ENCODE data around the gene COL8A2.

Gene COL8A2

DNA sequence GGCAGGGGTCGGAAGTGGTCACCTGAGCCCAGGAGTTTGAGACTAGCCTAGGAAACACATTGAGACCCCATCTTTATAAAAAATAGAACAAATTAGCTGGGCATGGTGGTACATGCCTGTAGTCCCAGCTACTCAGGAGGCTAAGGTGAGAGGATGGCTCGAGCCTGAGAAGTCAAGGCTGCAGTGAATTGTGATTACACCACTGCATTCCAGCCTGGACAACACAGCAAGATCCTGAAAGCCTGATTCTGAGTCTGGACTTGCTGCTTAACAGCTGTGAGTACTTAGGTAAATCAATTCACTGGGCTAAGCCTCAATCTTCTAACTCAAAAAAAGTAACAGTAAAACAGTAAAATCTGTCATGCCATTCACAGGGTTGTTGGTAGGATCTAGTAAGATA lies 19.4 kb upstream of the COL8A2 start:
- H3K27ac ChIP-seq = no peak overlapping the region
- no peak for TF ChIP-seq CTCF (IDR thresholded peaks at IDR 0.05)
- TF ChIP-seq ZFX (IDR thresholded peaks at IDR 0.05; ENCODE audit: borderline replicate concordance) = no peak

DNA sequence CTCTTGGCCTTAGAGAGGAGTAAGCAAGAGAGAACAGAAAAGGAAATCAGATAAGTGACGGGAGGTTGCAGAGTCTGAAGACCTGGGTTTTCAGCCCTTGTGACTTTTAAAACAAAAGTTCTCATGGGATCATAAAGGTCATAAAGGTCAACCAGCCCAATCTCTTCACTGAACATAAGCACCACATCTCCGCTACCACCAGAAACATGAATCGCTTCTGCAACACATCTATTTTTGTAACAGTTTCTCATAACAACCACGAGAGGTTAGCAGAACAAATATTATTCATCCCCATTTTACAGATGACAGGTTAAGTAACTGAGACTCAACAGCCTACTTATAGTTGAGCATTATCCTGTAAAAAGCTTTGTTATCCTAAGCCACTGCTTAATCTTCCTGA lies 18.4 kb upstream of the COL8A2 start:
- H3K27ac ChIP-seq = no peak overlapping the region
- TF ChIP-seq ZFX (IDR thresholded peaks at IDR 0.05; ENCODE audit: borderline replicate concordance) = no peak
- TF ChIP-seq CTCF (IDR thresholded peaks at IDR 0.05) = no peak

- TF ChIP-seq ZFX (IDR thresholded peaks at IDR 0.05; ENCODE audit: borderline replicate concordance) (no peak), CTCF (IDR thresholded peaks at IDR 0.05) (no peak)
- no peak overlapping the region for H3K27ac ChIP-seq
These were observed 17.1 kb upstream of the COL8A2 start for GRCh38 chr1:36142121-36142520.

GRCh38 chr1:36139521-36139920 lies 14.5 kb upstream of the COL8A2 start:
- TF ChIP-seq ZFX (IDR thresholded peaks at IDR 0.05; ENCODE audit: borderline replicate concordance) (no peak), CTCF (IDR thresholded peaks at IDR 0.05) (no peak)

DNA sequence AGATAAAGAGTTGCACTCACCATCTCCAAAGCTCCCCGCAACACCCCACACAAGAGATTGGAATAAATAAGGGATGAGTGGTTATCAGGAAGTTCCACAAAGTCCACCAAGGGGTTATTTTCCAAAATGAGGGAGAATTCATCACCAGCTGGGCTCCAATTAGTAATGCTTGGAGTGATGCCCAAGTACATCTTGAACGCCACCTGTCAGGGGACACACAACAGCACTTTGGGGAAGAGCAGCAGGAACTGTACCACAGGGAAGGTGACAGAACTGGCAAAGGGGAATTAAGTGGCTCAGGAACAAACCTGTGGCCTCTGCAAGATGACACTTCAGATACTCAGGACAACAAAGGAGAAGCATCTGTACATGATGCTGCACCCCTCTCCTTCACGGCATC lies 12.8 kb upstream of the COL8A2 start:
- TF ChIP-seq ZFX (IDR thresholded peaks at IDR 0.05; ENCODE audit: borderline replicate concordance) (no peak), CTCF (IDR thresholded peaks at IDR 0.05) (no peak)
- H3K27ac ChIP-seq = no peak overlapping the region

More at GRCh38 chr1:36139521-36139920, 14.5 kb upstream of the COL8A2 start:
- H3K27ac ChIP-seq = no peak overlapping the region

DNA sequence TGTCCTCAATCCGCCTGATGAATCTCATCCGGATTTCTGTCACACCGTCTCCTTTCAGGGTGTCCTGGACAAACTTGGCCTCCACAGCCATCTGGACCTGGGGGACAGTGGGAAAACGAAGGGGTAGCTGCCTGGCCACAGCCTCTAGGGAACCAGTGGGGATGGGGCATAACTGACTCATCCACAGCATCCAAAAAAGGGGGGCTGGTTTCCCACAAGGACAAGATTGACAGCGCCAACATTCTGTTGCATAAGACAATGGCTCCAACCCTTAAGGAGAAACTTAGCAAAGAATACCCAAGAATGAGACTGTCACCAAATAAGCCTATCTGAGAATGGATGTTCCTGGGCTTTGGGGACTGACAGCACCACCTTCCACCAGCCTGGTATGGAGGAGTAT lies 12.2 kb upstream of the COL8A2 start:
- TF ChIP-seq ZFX (IDR thresholded peaks at IDR 0.05; ENCODE audit: borderline replicate concordance) = no peak
- no peak overlapping the region for H3K27ac ChIP-seq

DNA sequence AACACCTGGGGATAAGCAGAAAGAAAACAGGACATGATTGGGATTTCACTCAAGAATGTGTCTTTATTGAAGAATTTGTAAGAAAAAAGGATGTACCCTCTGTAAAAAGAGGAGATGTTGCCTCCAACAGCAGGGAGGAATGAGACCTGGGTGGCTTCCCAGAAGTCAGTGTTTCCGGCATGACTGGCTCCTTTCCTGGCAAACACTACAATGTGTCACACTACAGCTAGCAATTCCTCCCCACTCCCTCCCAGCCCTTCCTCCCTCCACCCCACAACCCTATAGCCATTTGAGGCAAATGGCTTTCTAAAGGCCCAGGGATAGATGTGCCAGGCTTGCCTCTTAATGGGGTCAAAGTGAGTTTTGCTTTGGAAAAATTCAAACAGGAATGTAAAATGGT lies 11.5 kb upstream of the COL8A2 start:
- no peak for TF ChIP-seq ZFX (IDR thresholded peaks at IDR 0.05; ENCODE audit: borderline replicate concordance)
- no peak for TF ChIP-seq CTCF (IDR thresholded peaks at IDR 0.05)
- no peak overlapping the region for H3K27ac ChIP-seq

DNA sequence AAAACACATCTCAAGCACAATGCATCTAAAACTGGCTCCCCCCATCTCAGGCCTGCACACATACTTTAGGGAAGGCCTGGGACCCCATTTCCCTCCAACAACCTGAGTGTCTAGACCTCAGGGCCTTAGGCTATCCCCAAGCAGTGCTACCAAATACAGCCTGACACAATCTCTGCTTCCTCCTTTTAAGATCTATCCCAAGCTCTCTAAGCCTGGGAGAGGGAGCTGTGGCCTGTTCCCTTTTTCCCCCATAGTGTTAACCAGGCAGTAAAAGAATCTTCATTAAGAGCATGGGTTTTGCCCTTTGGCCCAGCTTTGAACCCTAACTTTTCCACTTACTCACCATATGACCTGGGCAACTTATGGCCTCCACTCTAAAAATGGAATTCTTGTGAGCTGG lies 10.8 kb upstream of the COL8A2 start:
- no peak for TF ChIP-seq CTCF (IDR thresholded peaks at IDR 0.05)
- TF ChIP-seq ZFX (IDR thresholded peaks at IDR 0.05; ENCODE audit: borderline replicate concordance) = no peak
- no peak overlapping the region for H3K27ac ChIP-seq
